ENCODE data around the gene NRAP. TPM values are rescaled to one million over a fixed set of nuclear protein-coding genes. Genes with fewer than 3 reads are reported as not detected.

Gene NRAP
- total RNA-seq, 1 donor from 2014 or later: not detected

- H3K27ac Mint-ChIP-seq (ENCODE audit: unreplicated experiment): no peak overlapping the region
- peaks cover 30% of the 10 kb centered on the region for H3K4me1 Mint-ChIP-seq
- TF ChIP-seq, protein P1, sequence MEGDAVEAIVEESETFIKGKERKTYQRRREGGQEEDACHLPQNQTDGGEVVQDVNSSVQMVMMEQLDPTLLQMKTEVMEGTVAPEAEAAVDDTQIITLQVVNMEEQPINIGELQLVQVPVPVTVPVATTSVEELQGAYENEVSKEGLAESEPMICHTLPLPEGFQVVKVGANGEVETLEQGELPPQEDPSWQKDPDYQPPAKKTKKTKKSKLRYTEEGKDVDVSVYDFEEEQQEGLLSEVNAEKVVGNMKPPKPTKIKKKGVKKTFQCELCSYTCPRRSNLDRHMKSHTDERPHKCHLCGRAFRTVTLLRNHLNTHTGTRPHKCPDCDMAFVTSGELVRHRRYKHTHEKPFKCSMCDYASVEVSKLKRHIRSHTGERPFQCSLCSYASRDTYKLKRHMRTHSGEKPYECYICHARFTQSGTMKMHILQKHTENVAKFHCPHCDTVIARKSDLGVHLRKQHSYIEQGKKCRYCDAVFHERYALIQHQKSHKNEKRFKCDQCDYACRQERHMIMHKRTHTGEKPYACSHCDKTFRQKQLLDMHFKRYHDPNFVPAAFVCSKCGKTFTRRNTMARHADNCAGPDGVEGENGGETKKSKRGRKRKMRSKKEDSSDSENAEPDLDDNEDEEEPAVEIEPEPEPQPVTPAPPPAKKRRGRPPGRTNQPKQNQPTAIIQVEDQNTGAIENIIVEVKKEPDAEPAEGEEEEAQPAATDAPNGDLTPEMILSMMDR (conservative IDR thresholded peaks at IDR 0.05): no peak
- peaks cover 19% of the 10 kb centered on the region for H3K9me3 Mint-ChIP-seq
- no peaks in the 10 kb centered on the region for H3K27me3 Mint-ChIP-seq (ENCODE audit: low read depth)
- peak overlapping the region; percentile 98 for H3K4me3 Mint-ChIP-seq
- H3K36me3 Mint-ChIP-seq (ENCODE audit: low read depth): peaks cover 26% of the 10 kb centered on the region
- no peak for DNase-seq (ENCODE audit: low read depth, low spot score)
Measured at GRCh38 chr10:113681533-113682470, 18.0 kb upstream of the NRAP start.

DNA sequence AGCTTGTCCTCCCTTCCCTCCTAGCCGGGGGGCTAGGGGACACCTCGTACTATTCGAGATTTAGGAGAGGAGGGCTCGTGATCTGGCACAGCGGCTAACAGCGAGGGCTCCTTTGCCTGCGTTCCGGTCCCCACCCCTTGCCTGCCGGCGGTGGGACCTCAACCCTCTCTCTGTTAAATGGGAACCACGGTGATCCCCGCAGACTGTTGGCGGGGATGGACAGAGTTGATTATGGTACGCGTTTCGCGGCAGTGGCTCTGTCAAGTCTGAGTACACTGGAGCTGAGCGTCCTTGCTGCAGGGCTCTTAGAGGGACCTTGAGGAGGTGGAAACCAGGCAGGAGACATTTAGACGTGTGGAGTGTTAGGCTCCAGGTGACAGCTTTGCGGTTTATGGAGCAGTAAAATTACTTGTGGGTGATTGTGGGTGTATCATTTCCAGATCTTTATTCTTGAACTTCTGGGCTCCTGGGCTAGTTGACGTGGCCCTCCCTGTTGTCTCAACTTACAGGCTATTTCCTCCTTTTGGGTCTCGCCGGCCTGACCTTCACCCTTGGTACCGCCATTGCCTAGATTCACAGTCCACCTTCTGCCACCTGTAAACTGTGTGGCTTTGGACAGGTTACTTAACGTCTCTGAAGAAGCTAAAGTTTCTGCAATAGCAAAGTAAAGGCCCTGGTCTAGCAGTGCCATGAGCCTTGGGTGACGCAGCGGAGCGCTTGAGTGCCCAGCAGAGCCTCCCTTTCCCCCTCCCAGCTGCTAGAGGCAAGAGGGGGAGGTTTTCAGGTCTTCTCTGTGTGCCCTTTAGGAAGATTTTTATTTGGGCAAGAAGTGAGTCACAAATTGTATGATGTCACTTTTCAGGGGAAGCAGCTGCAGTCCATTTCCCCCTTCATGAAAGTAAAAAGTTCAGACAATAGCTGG, 16.6 kb upstream of the NRAP start:
- TF ChIP-seq, protein P1 (conservative IDR thresholded peaks at IDR 0.05): no peak
- H3K9me3 Mint-ChIP-seq: peaks cover 14% of the 10 kb centered on the region
- peak overlapping the region; percentile 98 for H3K4me3 Mint-ChIP-seq
- H3K36me3 Mint-ChIP-seq (ENCODE audit: low read depth): peaks cover 21% of the 10 kb centered on the region
- H3K4me1 Mint-ChIP-seq: peaks cover 30% of the 10 kb centered on the region
- peak overlapping the region; percentile 84 for H3K27ac Mint-ChIP-seq (ENCODE audit: unreplicated experiment)
- H3K27me3 Mint-ChIP-seq (ENCODE audit: low read depth): no peaks in the 10 kb centered on the region
- DNase-seq (ENCODE audit: low read depth, low spot score): no peak

GRCh38 chr10:113679463-113680189, 15.8 kb upstream of the NRAP start, which contains the start of gene CASP7:
TSS of gene CASP7 (plus strand) at chr10:113679912. CDS start at chr10:113697494, 17,582 bp downstream.
- H3K27ac Mint-ChIP-seq (ENCODE audit: unreplicated experiment): peak within 1 kb of the TSS; percentile 84
- peaks cover 30% of the 10 kb centered on the region for H3K4me1 Mint-ChIP-seq
- H3K36me3 Mint-ChIP-seq (ENCODE audit: low read depth): peaks cover 15% of the 10 kb centered on the region
- H3K27me3 Mint-ChIP-seq (ENCODE audit: low read depth): no peaks in the 10 kb centered on the region
- peaks cover 10% of the 10 kb centered on the region for H3K9me3 Mint-ChIP-seq
- TF ChIP-seq, protein P1 (conservative IDR thresholded peaks at IDR 0.05): no peak
- peak within 1 kb of the TSS; percentile 98 for H3K4me3 Mint-ChIP-seq
- DNase-seq (ENCODE audit: low read depth, low spot score): peak; percentile 70

- no peaks in the 10 kb centered on the region for H3K4me1 Mint-ChIP-seq
Measured at GRCh38 chr10:113666682-113667252, 2.9 kb upstream of the NRAP start.

More at GRCh38 chr10:113666682-113667252, 2.9 kb upstream of the NRAP start:
- H3K9me3 Mint-ChIP-seq: peaks cover 3% of the 10 kb centered on the region
- no peaks in the 10 kb centered on the region for H3K27me3 Mint-ChIP-seq (ENCODE audit: low read depth)
- H3K36me3 Mint-ChIP-seq (ENCODE audit: low read depth): no peaks in the 10 kb centered on the region
- no peak overlapping the region for H3K27ac Mint-ChIP-seq (ENCODE audit: unreplicated experiment)
- no peak for DNase-seq (ENCODE audit: low read depth, low spot score)
- H3K4me3 Mint-ChIP-seq: no peak overlapping the region
- TF ChIP-seq, protein P1 (conservative IDR thresholded peaks at IDR 0.05): no peak

Data from neural crest cell (in vitro differentiated cells).